ENCODE data around the gene HLCS. TPM values are rescaled to one million over a fixed set of nuclear protein-coding genes. Genes with fewer than 3 reads are reported as not detected.

HLCS gene
- total and polyA plus RNA-seq, 2 donors (not counting 1 experiment from before 2014, with no cell fraction given): 23.1 to 40.0 TPM

DNA sequence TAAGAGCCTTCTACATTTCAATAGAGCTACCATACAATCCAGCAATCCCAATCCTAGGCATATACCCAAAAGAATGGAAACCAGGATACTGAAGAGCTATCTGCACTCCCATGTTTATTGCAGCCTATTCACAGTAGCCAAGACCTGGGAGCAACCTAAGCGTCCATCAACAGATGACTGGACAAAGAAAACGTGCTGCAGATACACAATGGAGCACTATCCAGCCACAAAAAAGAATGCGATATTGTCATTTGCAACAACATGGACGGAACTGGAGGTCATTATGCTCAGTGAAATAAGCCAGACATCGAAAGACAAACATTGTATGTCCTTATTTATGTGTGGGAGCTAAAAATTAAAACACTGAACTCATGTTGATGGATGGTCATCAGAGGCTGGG, 115.3 kb downstream of the HLCS start:
- Histone ChIP-seq H3K9ac (ENCODE audit: insufficient read depth, low read length) (no peak overlapping the region), H4K20me1 (ENCODE audit: control insufficient read depth, extremely low read depth, insufficient read depth, low read length) (no peaks in the 10 kb centered on the region), H3K27ac (ENCODE audit: insufficient read depth, low read length) (no peak overlapping the region), H3K27me3 (ENCODE audit: control insufficient read depth, insufficient read depth, low read length) (no peaks in the 10 kb centered on the region), H3K4me3 (replicated peaks in 1 of 4; ENCODE audit: control extremely low read depth in 1 of 4, insufficient read depth in 1 of 4, low read depth in 3 of 4, low read length in 4 of 4) (no peak overlapping the region), H3K36me3 (ENCODE audit: control insufficient read depth, insufficient read depth, low read length) (no peaks in the 10 kb centered on the region), H3K79me2 (ENCODE audit: control insufficient read depth, insufficient read depth, low read length) (no peaks in the 10 kb centered on the region), H3K4me1 (ENCODE audit: control insufficient read depth, extremely low read depth, insufficient read depth, low read length) (no peaks in the 10 kb centered on the region), H3K4me2 (ENCODE audit: extremely low read depth, insufficient read depth, low read length) (no peak overlapping the region), H2AFZ (ENCODE audit: low read length) (no peak overlapping the region), H3K9me3 (ENCODE audit: control insufficient read depth, insufficient read depth, low read depth, low read length) (no peaks in the 10 kb centered on the region)
- no peak for TF ChIP-seq EZH2 (IDR thresholded peaks at IDR 0.05; ENCODE audit: low read length, missing control alignments)
- TF ChIP-seq, protein P1, sequence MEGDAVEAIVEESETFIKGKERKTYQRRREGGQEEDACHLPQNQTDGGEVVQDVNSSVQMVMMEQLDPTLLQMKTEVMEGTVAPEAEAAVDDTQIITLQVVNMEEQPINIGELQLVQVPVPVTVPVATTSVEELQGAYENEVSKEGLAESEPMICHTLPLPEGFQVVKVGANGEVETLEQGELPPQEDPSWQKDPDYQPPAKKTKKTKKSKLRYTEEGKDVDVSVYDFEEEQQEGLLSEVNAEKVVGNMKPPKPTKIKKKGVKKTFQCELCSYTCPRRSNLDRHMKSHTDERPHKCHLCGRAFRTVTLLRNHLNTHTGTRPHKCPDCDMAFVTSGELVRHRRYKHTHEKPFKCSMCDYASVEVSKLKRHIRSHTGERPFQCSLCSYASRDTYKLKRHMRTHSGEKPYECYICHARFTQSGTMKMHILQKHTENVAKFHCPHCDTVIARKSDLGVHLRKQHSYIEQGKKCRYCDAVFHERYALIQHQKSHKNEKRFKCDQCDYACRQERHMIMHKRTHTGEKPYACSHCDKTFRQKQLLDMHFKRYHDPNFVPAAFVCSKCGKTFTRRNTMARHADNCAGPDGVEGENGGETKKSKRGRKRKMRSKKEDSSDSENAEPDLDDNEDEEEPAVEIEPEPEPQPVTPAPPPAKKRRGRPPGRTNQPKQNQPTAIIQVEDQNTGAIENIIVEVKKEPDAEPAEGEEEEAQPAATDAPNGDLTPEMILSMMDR (conservative IDR thresholded peaks at IDR 0.05 in 1 of 2, IDR thresholded peaks at IDR 0.05 in 1 of 2; ENCODE audit: low read depth in 1 of 2, low read length in 2 of 2): no peak
- no peak for DNase-seq (ENCODE audit: low read depth in 2 of 2)

DNA sequence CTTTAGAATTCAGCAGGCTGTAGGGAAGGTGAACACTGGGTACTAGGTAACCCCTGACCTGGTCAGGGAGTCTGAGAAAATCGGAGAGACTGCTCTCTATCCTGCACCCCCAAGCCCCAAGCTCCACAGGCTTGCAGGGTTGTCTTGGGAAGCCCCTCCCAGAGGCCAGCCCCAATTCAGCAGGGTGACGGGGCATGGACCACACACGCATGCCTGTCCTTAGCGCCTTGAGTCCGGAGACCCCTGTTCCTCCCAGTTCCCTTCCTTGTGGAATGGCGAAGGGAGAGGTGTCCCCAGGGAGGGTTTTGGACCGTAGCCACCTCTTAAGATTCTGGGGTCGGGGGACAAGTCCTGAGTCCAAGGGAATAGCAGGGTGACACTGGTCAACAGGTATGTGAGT, 116.1 kb downstream of the HLCS start:
- DNase-seq (ENCODE audit: low read depth in 2 of 2): no peak
- TF ChIP-seq EZH2 (IDR thresholded peaks at IDR 0.05; ENCODE audit: low read length, missing control alignments): no peak
- TF ChIP-seq, protein P1 (conservative IDR thresholded peaks at IDR 0.05 in 1 of 2, IDR thresholded peaks at IDR 0.05 in 1 of 2; ENCODE audit: low read depth in 1 of 2, low read length in 2 of 2): no peak
- H3K36me3 ChIP-seq (ENCODE audit: control insufficient read depth, insufficient read depth, low read length): no peaks in the 10 kb centered on the region

DNA sequence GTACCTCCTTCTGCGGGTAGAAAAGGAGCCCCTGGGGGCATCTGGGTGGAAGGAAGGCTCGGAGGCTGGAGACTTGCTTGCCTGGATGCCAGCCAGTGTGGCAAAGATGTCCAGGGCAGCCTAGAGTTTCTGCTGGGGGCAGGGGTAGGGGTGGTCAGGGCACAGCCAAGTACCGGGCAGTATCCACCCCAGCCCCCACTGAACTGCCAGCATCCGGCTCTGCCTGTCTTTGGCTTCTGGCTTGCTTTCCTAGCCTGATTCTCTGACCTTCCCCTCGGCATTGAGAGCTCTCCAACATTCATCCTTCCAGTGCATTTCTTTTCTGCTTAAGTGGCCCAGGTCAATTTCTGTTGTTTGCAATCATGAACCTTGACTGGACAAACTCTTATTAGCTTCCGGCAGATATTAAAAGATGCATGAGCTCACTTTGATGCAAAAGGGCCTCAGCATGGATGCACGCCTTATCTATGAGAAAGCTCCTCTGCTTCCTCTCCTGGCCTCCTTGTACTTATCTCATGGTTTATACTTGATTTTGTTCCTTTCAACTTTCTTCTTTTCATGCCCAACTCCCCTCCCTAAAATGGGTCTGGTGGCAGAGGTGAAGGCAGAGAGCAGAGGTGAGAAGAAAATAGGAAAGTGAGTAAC, 116.9 kb downstream of the HLCS start:
- Histone ChIP-seq H3K27me3 (ENCODE audit: control insufficient read depth, insufficient read depth, low read length) (no peaks in the 10 kb centered on the region), H3K9me3 (ENCODE audit: control insufficient read depth, insufficient read depth, low read depth, low read length) (no peaks in the 10 kb centered on the region), H3K4me3 (replicated peaks in 1 of 4; ENCODE audit: control extremely low read depth in 1 of 4, insufficient read depth in 1 of 4, low read depth in 3 of 4, low read length in 4 of 4) (no peak overlapping the region), H3K36me3 (ENCODE audit: control insufficient read depth, insufficient read depth, low read length) (no peaks in the 10 kb centered on the region), H3K4me1 (ENCODE audit: control insufficient read depth, extremely low read depth, insufficient read depth, low read length) (no peaks in the 10 kb centered on the region), H4K20me1 (ENCODE audit: control insufficient read depth, extremely low read depth, insufficient read depth, low read length) (no peaks in the 10 kb centered on the region), H3K27ac (ENCODE audit: insufficient read depth, low read length) (no peak overlapping the region), H3K9ac (ENCODE audit: insufficient read depth, low read length) (no peak overlapping the region), H3K79me2 (ENCODE audit: control insufficient read depth, insufficient read depth, low read length) (no peaks in the 10 kb centered on the region), H2AFZ (ENCODE audit: low read length) (no peak overlapping the region), H3K4me2 (ENCODE audit: extremely low read depth, insufficient read depth, low read length) (no peak overlapping the region)
- TF ChIP-seq EZH2 (IDR thresholded peaks at IDR 0.05; ENCODE audit: low read length, missing control alignments): no peak
- TF ChIP-seq, protein P1 (conservative IDR thresholded peaks at IDR 0.05 in 1 of 2, IDR thresholded peaks at IDR 0.05 in 1 of 2; ENCODE audit: low read depth in 1 of 2, low read length in 2 of 2): no peak
- no peak for DNase-seq (ENCODE audit: low read depth in 2 of 2)

More for the DNA sequence above, 116.1 kb downstream of the HLCS start:
- no peak overlapping the region for H3K4me3 ChIP-seq (replicated peaks in 1 of 4; ENCODE audit: control extremely low read depth in 1 of 4, insufficient read depth in 1 of 4, low read depth in 3 of 4, low read length in 4 of 4)
- H2AFZ ChIP-seq (ENCODE audit: low read length): no peak overlapping the region
- H3K9me3 ChIP-seq (ENCODE audit: control insufficient read depth, insufficient read depth, low read depth, low read length): no peaks in the 10 kb centered on the region
- no peaks in the 10 kb centered on the region for H4K20me1 ChIP-seq (ENCODE audit: control insufficient read depth, extremely low read depth, insufficient read depth, low read length)
- no peaks in the 10 kb centered on the region for H3K27me3 ChIP-seq (ENCODE audit: control insufficient read depth, insufficient read depth, low read length)
- H3K79me2 ChIP-seq (ENCODE audit: control insufficient read depth, insufficient read depth, low read length): no peaks in the 10 kb centered on the region
- no peak overlapping the region for H3K27ac ChIP-seq (ENCODE audit: insufficient read depth, low read length)
- no peak overlapping the region for H3K9ac ChIP-seq (ENCODE audit: insufficient read depth, low read length)
- no peak overlapping the region for H3K4me2 ChIP-seq (ENCODE audit: extremely low read depth, insufficient read depth, low read length)
- H3K4me1 ChIP-seq (ENCODE audit: control insufficient read depth, extremely low read depth, insufficient read depth, low read length): no peaks in the 10 kb centered on the region
